HCT116 (cell line): ENCODE data around the gene ELFN1. TPM values are rescaled to one million over a fixed set of nuclear protein-coding genes. Genes with fewer than 3 reads are reported as not detected.

ENCODE experiments used
- ATAC-seq: fragments of 200-7000 bp; cut with Tn5 transposase; 2 replicates; pipeline ENCODE4 v1.9.1; 2020; ENCODE audit warnings: mild to moderate bottlenecking, moderate library complexity
- BruUV-seq: library from RNA; stranded (reverse); fragments of 400-500 nt; replicated peaks from 2 replicates; lab custom pipeline; 2021; lab: Mats Ljungman, UMichigan
- CTCF ChIA-PET: fragments of 300-600 bp; sonication (Branson Sonifier 250); formaldehyde crosslinking; loops from one replicate; lab custom pipeline; 2021; ENCODE audit warnings: antibody characterized with exemption; lab: Charles Lee
- POLR2A ChIA-PET: fragments of 300-600, 350-600 bp; sonication (Branson Sonifier 250); formaldehyde crosslinking; loops from one replicate; lab custom pipeline; 2021; ENCODE audit warnings: antibody characterized with exemption; lab: Charles Lee
- RAD21 ChIA-PET, 2 experiments: fragments of 300-600 bp; sonication (Branson Sonifier 250); formaldehyde crosslinking; loops; one replicate each; lab custom pipeline; 2023; ENCODE audit warnings: low total read pairs in 2 of 2; ENCODE audit not compliant: uncharacterized antibody in 2 of 2, unreplicated experiment in 2 of 2, low non-redundant PET in 1 of 2; lab: Charles Lee
- DNase-seq: peaks from one replicate; pipeline ENCODE4 v3.0.0-alpha.2; 2010; ENCODE audit warnings: low read depth, low spot score
- H2AFZ ChIP-seq: fragments of 200-600 bp; shearing (Covaris generic), sonication (generic); 2 replicates; pipeline ENCODE4 v1.6.1; 2017; ENCODE audit warnings: low read depth, mixed run types, mixed read lengths, antibody characterized with exemption, low read length; ENCODE audit not compliant: poor library complexity, severe bottlenecking
- H3K27ac ChIP-seq: 2 replicates; pipeline ENCODE4 v1.5.1; 2012; ENCODE audit warnings: low read depth, low read length
- H3K27me3 ChIP-seq: fragments of 200-600 bp; sonication (generic); 2 replicates; pipeline ENCODE4 v1.6.1; 2016; ENCODE audit warnings: mixed run types, low read length, mixed read lengths; ENCODE audit not compliant: insufficient read depth
- H3K36me3 ChIP-seq, 2 experiments: fragments of 200-500 bp in 1 of 2; fragments of 200-600 bp in 1 of 2; sonication (Bioruptor generic) in 1 of 2; sonication (generic) in 1 of 2; 2 replicates each; pipeline versions ENCODE4 v1.5.1 to v1.6.1; 2014 to 2016; ENCODE audit warnings: low read length in 2 of 2, inconsistent platforms in 1 of 2, mixed read lengths in 1 of 2, mixed run types in 1 of 2; ENCODE audit not compliant: insufficient read depth in 2 of 2, control insufficient read depth in 1 of 2
- H3K4me1 ChIP-seq, 2 experiments: fragments of 200-600 bp in 1 of 2; sonication (generic) in 1 of 2; 2 replicates each; pipeline versions ENCODE4 v1.5.1 to v1.6.1; 2012 to 2017; ENCODE audit warnings: low read length in 2 of 2, inconsistent platforms in 1 of 2, mild to moderate bottlenecking in 1 of 2, mixed read lengths in 1 of 2, mixed run types in 1 of 2, moderate library complexity in 1 of 2; ENCODE audit not compliant: insufficient read depth in 2 of 2, control insufficient read depth in 1 of 2
- H3K4me2 ChIP-seq: fragments of 200-600 bp; sonication (generic); 2 replicates; pipeline ENCODE4 v1.6.1; 2017; ENCODE audit warnings: mixed run types, low read length, mixed read lengths
- H3K4me3 ChIP-seq, 2 experiments: fragments of 200-600 bp in 1 of 2; sonication (generic) in 1 of 2; replicated peaks in 1 of 2; 2 replicates each; pipeline ENCODE4 v1.5.1; 2011 to 2016; ENCODE audit warnings: low read length in 2 of 2, control low read depth in 1 of 2, low read depth in 1 of 2, mild to moderate bottlenecking in 1 of 2, mixed read lengths in 1 of 2, mixed run types in 1 of 2
- H3K79me2 ChIP-seq: fragments of 200-600 bp; sonication (generic); 2 replicates; pipeline ENCODE4 v1.6.1; 2017; ENCODE audit warnings: mild to moderate bottlenecking, mixed run types, low read length, moderate library complexity, mixed read lengths; ENCODE audit not compliant: insufficient read depth
- H3K9ac ChIP-seq: fragments of 200-600 bp; sonication (generic); 2 replicates; pipeline ENCODE4 v1.6.1; 2016; ENCODE audit warnings: low read length, mixed read lengths
- H3K9me2 ChIP-seq: fragments of 200-600 bp; sonication (generic), shearing (Covaris generic); 2 replicates; pipeline ENCODE4 v1.6.1; 2017; ENCODE audit warnings: mixed run types, mild to moderate bottlenecking, moderate library complexity; ENCODE audit not compliant: insufficient read depth
- H3K9me3 ChIP-seq, 2 experiments: fragments of 200-500 bp in 1 of 2; fragments of 200-600 bp in 1 of 2; sonication (Bioruptor generic) in 1 of 2; sonication (generic) in 1 of 2; 2 replicates each; pipeline ENCODE4 v1.6.1; 2014 to 2017; ENCODE audit warnings: low read length in 2 of 2, mixed read lengths in 2 of 2, inconsistent platforms in 1 of 2, low read depth in 1 of 2, mild to moderate bottlenecking in 1 of 2, mixed run types in 1 of 2, moderate library complexity in 1 of 2; ENCODE audit not compliant: control insufficient read depth in 1 of 2, insufficient read depth in 1 of 2
- H4K20me1 ChIP-seq: fragments of 200-600 bp; sonication (generic), shearing (Covaris generic); 2 replicates; pipeline ENCODE4 v1.6.1; 2017; ENCODE audit warnings: mixed run types, mild to moderate bottlenecking, moderate library complexity; ENCODE audit not compliant: insufficient read depth
- ATF3 ChIP-seq: IDR thresholded peaks from 2 replicates; pipeline ENCODE4 v1.6.1; 2012
- CBX3 ChIP-seq: IDR thresholded peaks from 2 replicates; pipeline ENCODE4 v1.6.1; 2012; ENCODE audit warnings: low read depth
- CEBPB ChIP-seq: IDR thresholded peaks from 2 replicates; pipeline ENCODE4 v1.6.1; 2012; ENCODE audit warnings: low read depth
- CTCF ChIP-seq, 3 experiments: fragments of 200-600 bp in 1 of 3; sonication (generic) in 1 of 3; IDR thresholded peaks in 2 of 3; conservative IDR thresholded peaks in 1 of 3; 2 replicates each; pipeline ENCODE4 v1.5.1; 2012 to 2017; ENCODE audit warnings: low read depth in 2 of 3, low read length in 2 of 3, antibody characterized with exemption in 1 of 3, borderline replicate concordance in 1 of 3, control low read depth in 1 of 3, mild to moderate bottlenecking in 1 of 3, mixed read lengths in 1 of 3, mixed run types in 1 of 3, moderate library complexity in 1 of 3; ENCODE audit not compliant: insufficient read depth in 1 of 3
- EGR1 ChIP-seq: IDR thresholded peaks from 2 replicates; pipeline ENCODE4 v1.6.1; 2012; ENCODE audit warnings: low read depth
- EZH2 ChIP-seq: fragments of 200-600 bp; sonication (generic); IDR thresholded peaks from 2 replicates; pipeline ENCODE4 v1.6.1; 2017; ENCODE audit warnings: antibody characterized with exemption, mixed run types
- EZH2phosphoT487 ChIP-seq: fragments of 200-600 bp; IDR thresholded peaks from 2 replicates; pipeline ENCODE4 v1.6.1; 2018; ENCODE audit warnings: antibody characterized with exemption, borderline replicate concordance
- FOSL1 ChIP-seq: IDR thresholded peaks from 2 replicates; pipeline ENCODE4 v1.6.1; 2012; ENCODE audit warnings: low read depth
- JUND ChIP-seq: IDR thresholded peaks from 2 replicates; pipeline ENCODE4 v1.6.1; 2012
- MAX ChIP-seq: IDR thresholded peaks from 2 replicates; pipeline ENCODE4 v1.6.1; 2012
- POLR2A ChIP-seq: IDR thresholded peaks from 2 replicates; pipeline ENCODE4 v1.7.0; 2011; ENCODE audit warnings: borderline replicate concordance; ENCODE audit not compliant: insufficient read depth, insufficient read length; ENCODE audit errors: extremely low read depth
- POLR2AphosphoS5 ChIP-seq: IDR thresholded peaks from 2 replicates; pipeline ENCODE4 v1.6.1; 2011; ENCODE audit warnings: mild to moderate bottlenecking, low read depth, low read length, moderate library complexity
- RAD21 ChIP-seq: IDR thresholded peaks from 2 replicates; pipeline ENCODE4 v1.6.1; 2012; ENCODE audit warnings: low read depth, mild to moderate bottlenecking
- REST ChIP-seq: IDR thresholded peaks from 2 replicates; pipeline ENCODE4 v1.6.1; 2012; ENCODE audit warnings: low read depth
- SIN3A ChIP-seq: IDR thresholded peaks from 2 replicates; pipeline ENCODE4 v1.6.1; 2012; ENCODE audit warnings: low read depth
- SP1 ChIP-seq: IDR thresholded peaks from 2 replicates; pipeline ENCODE4 v1.6.1; 2012; ENCODE audit warnings: low read depth
- TCF7L2 ChIP-seq: IDR thresholded peaks from 2 replicates; pipeline ENCODE4 v1.7.0; 2011; ENCODE audit warnings: borderline replicate concordance, inconsistent platforms; ENCODE audit not compliant: insufficient read depth, insufficient read length; ENCODE audit errors: extremely low read depth
- ZBTB33 ChIP-seq: IDR thresholded peaks from 2 replicates; pipeline ENCODE4 v1.6.1; 2011; ENCODE audit warnings: mild to moderate bottlenecking, low read length, moderate library complexity; ENCODE audit not compliant: insufficient replicate concordance; ENCODE audit errors: extremely low read depth
- ZNF274 ChIP-seq: fragments of 200-500 bp; sonication (Bioruptor generic); IDR thresholded peaks from 2 replicates; pipeline ENCODE4 v1.6.1; 2014; ENCODE audit warnings: mild to moderate bottlenecking, low read depth, low read length, inconsistent platforms
- intact Hi-C: fragments of 100-400 bp; cut with micrococcal nuclease; formaldehyde crosslinking; loops from 2 replicates; pipeline ENCODE4 v1.10.0; 2022
- total RNA-seq: library from RNA; stranded (reverse); gene quantifications from one replicate; pipeline ENCODE4 v1.2.1, GENCODE V29; 2021; ENCODE audit not compliant: unreplicated experiment

Gene ELFN1
- total RNA-seq, 1 experiment from 2014 or later = 4.4 TPM

- no peak overlapping the region for H3K4me3 ChIP-seq
- no peak overlapping the region for H3K4me2 ChIP-seq
- H2AFZ ChIP-seq = no peak overlapping the region
- DNase-seq (no peak), ATAC-seq (no peak)
- ChIA-PET CTCF (no interaction called here), POLR2A (no interaction called here), RAD21 (no interaction called here)
- no peak for TF ChIP-seq SP1
- TF ChIP-seq JUND = no peak
- TF ChIP-seq EZH2phosphoT487 = no peak
- TF ChIP-seq EZH2 = no peak
- TF ChIP-seq MAX = no peak
- TF ChIP-seq FOSL1 = no peak
- no peak for TF ChIP-seq TCF7L2
- no peak for TF ChIP-seq RAD21
- no peak for TF ChIP-seq SIN3A
- TF ChIP-seq CEBPB = no peak
- no peak for TF ChIP-seq POLR2A
- no peak for TF ChIP-seq POLR2AphosphoS5
- TF ChIP-seq CBX3 = no peak
- TF ChIP-seq REST = no peak
- TF ChIP-seq CTCF (IDR thresholded peaks at IDR 0.05 in 2 of 3, conservative IDR thresholded peaks at IDR 0.05 in 1 of 3; ENCODE audit: borderline replicate concordance in 1 of 3, insufficient read depth in 1 of 3, low read depth in 2 of 3, low read length in 2 of 3) = no peak
- no peak for TF ChIP-seq EGR1
- TF ChIP-seq ZNF274 = no peak
- no peak for TF ChIP-seq ATF3
- TF ChIP-seq ZBTB33 = no peak
- no peaks in the 10 kb centered on the region for H3K79me2 ChIP-seq
- no TSS peak for BruUV-seq
- H3K36me3 ChIP-seq = no peaks in the 10 kb centered on the region
- no peaks in the 10 kb centered on the region for H3K9me2 ChIP-seq
- no peak overlapping the region for H3K9ac ChIP-seq
- H4K20me1 ChIP-seq = no peaks in the 10 kb centered on the region
- intact Hi-C loops = no loop called here
- H3K9me3 ChIP-seq = peaks cover 5 to 7% of the 10 kb centered on the region in 2 experiments; a peak in 2 of 4 replicates
- H3K27me3 ChIP-seq = peaks cover 2% of the 10 kb centered on the region; the same call in 1 of the 2 replicates
- H3K27ac ChIP-seq = no peak overlapping the region
- H3K4me1 ChIP-seq = no peaks in the 10 kb centered on the region
Measured at GRCh38 chr7:1689311-1689710, 19.2 kb downstream of the ELFN1 start.
